T-helper 22 cell (primary cell): Measurements from ENCODE around the gene MRPL52.
A peak's percentile ranks its signal among the peaks of the same experiment; 100 is the strongest.
"Not testable (repeated sequence)": the region's sequence is repeated elsewhere in the genome, so short reads cannot be mapped to it uniquely, and the experiment has no call there.

Source experiments
- DNase-seq: peaks from one replicate; pipeline ENCODE4 v3.0.0-alpha.2; 2020; ENCODE audit warnings: low read depth

Gene MRPL52

DNA sequence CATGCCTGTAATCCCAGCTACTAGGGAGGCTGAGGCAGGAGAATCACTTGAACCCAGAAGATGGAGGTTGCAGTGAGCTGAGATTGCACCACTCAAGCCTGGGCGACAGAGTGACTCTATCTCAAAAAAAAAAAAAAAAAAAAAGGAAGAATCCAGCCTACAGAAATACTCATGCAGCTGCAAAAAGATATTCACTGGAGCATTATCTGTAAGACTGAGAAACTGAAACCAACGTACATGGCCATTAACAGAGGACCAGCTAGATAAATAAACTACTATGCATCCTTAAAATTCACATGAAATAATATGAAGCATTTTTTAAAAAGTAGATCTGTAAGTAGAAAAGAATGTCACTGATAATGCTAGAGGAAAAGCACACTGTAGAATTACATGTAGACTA lies 18.0 kb upstream of the MRPL52 start:
- DNase-seq, result no peak

DNA sequence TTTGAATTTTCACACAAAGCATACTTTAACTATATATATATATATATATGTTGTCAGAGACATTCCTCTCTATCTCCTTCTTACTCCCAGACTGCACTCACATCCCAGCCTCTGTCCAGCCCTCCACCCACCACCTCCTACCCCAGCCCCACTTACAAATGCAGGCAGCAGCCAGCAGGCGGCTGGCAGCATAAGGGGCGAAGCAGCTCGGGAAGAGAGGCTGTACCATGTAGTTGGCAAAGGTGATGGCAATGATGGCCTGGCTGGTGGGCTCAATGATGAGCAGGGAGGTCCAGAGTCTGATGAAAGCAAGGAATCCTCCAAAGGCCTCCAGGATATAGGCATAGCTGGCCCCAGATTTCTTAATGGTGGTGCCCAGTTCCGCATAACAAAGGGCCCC lies 16.9 kb upstream of the MRPL52 start:
- DNase-seq, result no peak

DNA sequence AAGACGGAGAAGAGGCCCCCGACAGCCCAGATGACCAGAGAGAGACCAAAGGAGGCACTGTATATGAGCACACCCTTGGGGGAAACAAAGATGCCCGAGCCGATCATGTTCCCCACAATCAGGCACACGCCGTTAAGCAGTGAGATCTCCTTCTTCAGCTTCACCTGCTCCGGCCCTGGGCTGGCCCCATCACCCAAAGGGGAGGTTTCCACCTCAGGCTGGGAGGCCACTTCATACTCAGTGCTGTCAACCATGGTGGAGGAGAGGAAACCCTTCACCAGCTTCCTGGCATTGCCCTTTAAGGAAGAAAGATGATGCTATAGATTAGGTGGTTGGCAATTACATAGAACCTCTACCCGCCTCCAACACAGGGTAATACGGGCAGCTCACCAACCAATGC lies 16.5 kb upstream of the MRPL52 start:
- DNase-seq, result no peak

DNA sequence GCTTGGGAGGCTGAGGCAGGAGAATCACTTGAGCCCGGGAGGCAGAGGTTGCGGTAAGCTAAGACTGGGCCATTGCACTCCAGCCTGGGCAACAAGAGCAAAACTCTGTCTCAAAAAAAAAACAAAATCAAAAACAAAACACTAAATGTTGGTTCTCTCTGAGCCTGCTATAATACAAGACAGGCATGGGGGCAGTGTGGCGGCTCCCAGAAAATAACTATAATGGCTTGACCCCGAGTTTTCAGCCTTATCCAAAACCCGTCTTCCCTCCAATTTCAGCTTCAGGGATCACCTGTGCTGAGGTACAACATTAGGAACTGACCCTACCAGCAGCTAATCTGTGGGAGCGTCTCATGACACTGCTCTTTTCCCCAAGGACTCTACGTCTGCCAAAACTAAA lies 15.3 kb upstream of the MRPL52 start:
- no peak for DNase-seq

DNA sequence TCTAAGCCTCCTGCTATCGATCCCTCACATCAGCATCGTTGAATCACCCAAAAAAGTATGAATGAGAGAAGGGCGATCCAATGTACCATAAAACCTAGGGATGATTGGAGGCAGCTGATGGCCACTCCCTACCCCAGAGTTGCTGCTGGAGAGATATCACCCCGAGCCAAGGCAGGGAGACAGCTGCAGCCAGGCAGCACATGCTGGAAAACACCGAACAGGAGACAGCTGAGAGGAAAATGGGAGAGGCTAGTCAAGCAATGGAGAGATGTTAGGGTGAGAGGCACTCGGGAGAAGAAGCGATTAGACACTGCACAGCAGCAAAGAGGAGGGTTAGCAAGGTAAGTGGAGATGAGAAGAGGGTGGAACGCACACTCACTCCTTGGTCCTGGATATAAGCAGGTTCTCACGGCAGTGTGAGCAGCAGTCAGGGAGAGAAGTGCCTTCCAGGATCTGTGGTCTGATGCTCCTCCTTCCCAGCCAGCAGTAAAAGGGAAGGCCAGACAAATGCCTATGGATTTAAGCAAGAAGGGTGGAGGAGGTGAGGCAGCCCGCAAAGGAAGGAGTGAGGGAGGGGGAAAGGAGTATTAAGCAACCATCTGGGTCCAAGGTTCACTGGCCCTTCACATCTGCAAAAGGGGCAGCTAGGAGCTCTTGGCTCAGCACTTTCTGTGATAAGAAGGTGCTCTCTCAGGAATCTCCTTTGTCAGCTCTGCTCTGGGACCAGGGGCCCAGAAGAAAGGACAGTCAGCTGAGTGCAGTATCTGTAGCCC lies 14.6 kb upstream of the MRPL52 start, which contains the start of gene SLC7A7:
Gene SLC7A7 (minus strand): TSS at position 495 of the 773 bp plus-strand sequence. CDS start 2,037 bp downstream, outside the sequence.
- no peak for DNase-seq

- DNase-seq, result no peak
These were observed 10.3 kb upstream of the MRPL52 start for GRCh38 chr14:22819151-22819988.

GRCh38 chr14:22820731-22821130 lies 9.0 kb upstream of the MRPL52 start:
- DNase-seq, result no peak

- no peak for DNase-seq
These were observed 8.3 kb upstream of the MRPL52 start for GRCh38 chr14:22821193-22822015.

DNA sequence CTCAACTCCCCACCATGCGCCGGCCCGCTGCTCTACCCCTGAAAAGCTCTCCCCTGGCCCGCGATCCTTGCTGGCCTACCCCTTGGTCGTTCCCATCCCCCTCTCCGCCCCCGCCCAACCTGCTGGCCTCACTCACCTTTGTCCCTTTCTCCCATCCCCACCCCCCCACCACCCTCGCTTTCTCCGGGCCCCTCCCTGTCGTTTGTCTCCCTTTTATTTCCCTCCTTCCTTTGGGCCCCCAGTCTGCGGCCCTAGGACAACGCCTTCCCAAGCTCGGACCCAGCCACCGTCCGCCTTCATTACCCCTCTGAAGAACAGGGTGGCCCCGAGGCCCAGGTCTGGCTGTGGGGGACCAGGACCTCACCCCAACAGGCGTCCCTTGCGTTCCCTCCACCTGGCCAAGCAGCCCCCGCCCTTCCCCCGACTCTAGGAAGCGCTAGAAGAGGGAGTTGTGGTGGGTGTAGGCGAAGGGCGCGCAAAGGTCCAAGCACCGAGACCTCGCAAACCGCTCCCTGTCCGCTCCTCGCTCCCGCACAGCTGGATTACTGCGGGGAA lies 7.6 kb upstream of the MRPL52 start:
- DNase-seq, result no peak

GRCh38 chr14:22822571-22823098 lies 7.1 kb upstream of the MRPL52 start:
- peak; percentile 27 for DNase-seq

DNA sequence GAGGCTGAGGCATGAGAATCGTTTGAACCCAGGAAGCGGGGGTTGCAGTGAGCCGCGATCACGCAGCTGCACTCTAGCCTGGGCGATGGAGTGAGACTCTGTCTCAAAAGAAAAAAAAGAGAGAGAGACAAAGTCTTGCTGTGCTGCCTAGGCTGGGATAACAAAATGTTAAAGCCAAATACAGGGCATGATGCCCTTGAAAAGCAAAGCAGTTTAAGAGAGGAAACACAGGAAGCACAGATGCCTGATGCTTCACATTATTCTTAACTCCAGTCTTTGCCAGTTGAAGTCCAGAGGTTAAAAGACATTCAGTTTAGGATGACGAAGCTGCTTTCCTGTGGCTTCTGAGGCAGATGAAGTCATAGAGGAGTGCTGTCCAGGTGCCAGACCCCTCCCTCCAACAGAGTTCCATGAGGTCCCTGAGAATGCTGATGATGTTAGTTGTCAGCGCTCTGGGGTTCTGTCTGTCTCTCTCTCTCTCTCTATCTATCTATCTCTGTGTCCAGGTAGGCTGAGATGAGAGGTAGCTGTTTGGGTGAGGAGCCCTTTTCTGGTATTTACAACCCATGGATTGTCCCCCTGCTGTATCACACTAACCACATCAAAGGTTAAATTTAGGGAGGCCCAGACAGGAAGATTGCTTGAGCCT lies 4.9 kb upstream of the MRPL52 start:
- DNase-seq, result no peak

GRCh38 chr14:22829076-22829660 lies 519 bp upstream of the MRPL52 start:
- not testable (repeated sequence) for DNase-seq

- no peak for DNase-seq
These were observed 840 bp downstream of the MRPL52 start for GRCh38 chr14:22830443-22831010.

DNA sequence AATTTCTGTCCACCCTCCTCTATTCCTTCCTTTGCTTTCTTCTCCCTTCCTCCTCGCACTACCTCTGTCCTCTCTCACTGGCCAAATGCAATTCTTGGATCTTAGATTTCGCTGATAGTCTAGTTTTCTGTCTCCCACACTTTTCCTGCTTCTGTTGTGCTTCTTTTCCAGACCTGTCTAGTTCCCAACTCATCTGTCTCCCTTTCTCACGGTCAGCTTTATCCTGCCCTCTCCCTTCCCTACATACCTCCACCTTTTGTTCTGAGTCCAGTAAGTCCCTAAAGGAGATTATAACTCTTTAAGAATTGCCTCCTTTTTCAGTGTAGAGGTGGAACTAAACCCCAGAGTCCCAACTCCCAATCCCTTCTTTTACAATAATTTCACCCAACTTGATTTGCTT lies 5.8 kb downstream of the MRPL52 start:
- no peak for DNase-seq

GRCh38 chr14:22836301-22837113 lies 6.8 kb downstream of the MRPL52 start, which contains the start of gene MMP14:
Gene MMP14 (plus strand): TSS chr14:22836585. CDS start chr14:22836818, 233 bp downstream.
- no peak for DNase-seq

GRCh38 chr14:22837114-22837749 lies 7.5 kb downstream of the MRPL52 start:
- no peak for DNase-seq

- DNase-seq, result no peak
These were observed 8.3 kb downstream of the MRPL52 start for GRCh38 chr14:22837750-22838538.

GRCh38 chr14:22838631-22839041 lies 8.9 kb downstream of the MRPL52 start:
- no peak for DNase-seq
